ENCODE data around the gene TBC1D19.
"Not testable (repeated sequence)": the region's sequence is repeated elsewhere in the genome, so short reads cannot be mapped to it uniquely, and the experiment has no call there.

TBC1D19 gene

GRCh38 chr4:26613735-26614134 lies 29.9 kb downstream of the TBC1D19 start:
- Histone ChIP-seq H3K4me1 (ENCODE audit: low read length) (no peaks in the 10 kb centered on the region), H4K20me1 (ENCODE audit: insufficient read depth, low read length) (no peaks in the 10 kb centered on the region), H3K4me3 (ENCODE audit: low read length) (no peak overlapping the region), H3K4me2 (ENCODE audit: low read length) (no peak overlapping the region), H3K36me3 (replicated peaks; ENCODE audit: low read depth, low read length) (no peaks in the 10 kb centered on the region), H2AFZ (ENCODE audit: low read depth, low read length) (no peak overlapping the region), H3K9me3 (ENCODE audit: insufficient read depth, low read length) (no peaks in the 10 kb centered on the region), H3K79me2 (ENCODE audit: low read length) (no peaks in the 10 kb centered on the region), H3K27me3 (ENCODE audit: low read depth, low read length) (no peaks in the 10 kb centered on the region), H3K27ac (ENCODE audit: low read length) (no peak overlapping the region), H3K9ac (ENCODE audit: low read length) (no peak overlapping the region)
- TF ChIP-seq CTCF (IDR thresholded peaks at IDR 0.05; ENCODE audit: low read depth, low read length) (no peak), EZH2phosphoT487 (IDR thresholded peaks at IDR 0.05; ENCODE audit: low read depth) (no peak)

- Histone ChIP-seq H2AFZ (ENCODE audit: low read depth, low read length) (no peak overlapping the region), H3K79me2 (ENCODE audit: low read length) (no peaks in the 10 kb centered on the region), H3K27me3 (ENCODE audit: low read depth, low read length) (no peaks in the 10 kb centered on the region), H3K36me3 (replicated peaks; ENCODE audit: low read depth, low read length) (peaks cover 2% of the 10 kb centered on the region), H3K9me3 (ENCODE audit: insufficient read depth, low read length) (no peaks in the 10 kb centered on the region), H3K27ac (ENCODE audit: low read length) (no peak overlapping the region), H3K9ac (ENCODE audit: low read length) (no peak overlapping the region), H3K4me3 (ENCODE audit: low read length) (no peak overlapping the region), H4K20me1 (ENCODE audit: insufficient read depth, low read length) (no peaks in the 10 kb centered on the region), H3K4me2 (ENCODE audit: low read length) (no peak overlapping the region), H3K4me1 (ENCODE audit: low read length) (no peaks in the 10 kb centered on the region)
- TF ChIP-seq CTCF (IDR thresholded peaks at IDR 0.05; ENCODE audit: low read depth, low read length) (no peak), EZH2phosphoT487 (IDR thresholded peaks at IDR 0.05; ENCODE audit: low read depth) (no peak)
Measured at GRCh38 chr4:26619784-26620183, 35.9 kb downstream of the TBC1D19 start.

GRCh38 chr4:26621366-26621765 lies 37.5 kb downstream of the TBC1D19 start:
- no peak overlapping the region for H3K4me3 ChIP-seq (ENCODE audit: low read length)
- no peaks in the 10 kb centered on the region for H3K27me3 ChIP-seq (ENCODE audit: low read depth, low read length)
- TF ChIP-seq CTCF (IDR thresholded peaks at IDR 0.05; ENCODE audit: low read depth, low read length) (no peak), EZH2phosphoT487 (IDR thresholded peaks at IDR 0.05; ENCODE audit: low read depth) (no peak)
- H3K36me3 ChIP-seq (replicated peaks; ENCODE audit: low read depth, low read length): peaks cover 2% of the 10 kb centered on the region
- H3K79me2 ChIP-seq (ENCODE audit: low read length): no peaks in the 10 kb centered on the region
- H3K4me1 ChIP-seq (ENCODE audit: low read length): no peaks in the 10 kb centered on the region
- H4K20me1 ChIP-seq (ENCODE audit: insufficient read depth, low read length): no peaks in the 10 kb centered on the region
- no peak overlapping the region for H3K4me2 ChIP-seq (ENCODE audit: low read length)
- H2AFZ ChIP-seq (ENCODE audit: low read depth, low read length): no peak overlapping the region
- no peaks in the 10 kb centered on the region for H3K9me3 ChIP-seq (ENCODE audit: insufficient read depth, low read length)
- H3K9ac ChIP-seq (ENCODE audit: low read length): no peak overlapping the region
- no peak overlapping the region for H3K27ac ChIP-seq (ENCODE audit: low read length)

- Histone ChIP-seq H3K79me2 (ENCODE audit: low read length) (no peaks in the 10 kb centered on the region), H3K27ac (ENCODE audit: low read length) (no peak overlapping the region), H4K20me1 (ENCODE audit: insufficient read depth, low read length) (no peaks in the 10 kb centered on the region), H3K4me1 (ENCODE audit: low read length) (no peaks in the 10 kb centered on the region), H3K4me3 (ENCODE audit: low read length) (no peak overlapping the region), H3K9ac (ENCODE audit: low read length) (no peak overlapping the region), H3K36me3 (replicated peaks; ENCODE audit: low read depth, low read length) (peaks cover 2% of the 10 kb centered on the region), H3K9me3 (ENCODE audit: insufficient read depth, low read length) (no peaks in the 10 kb centered on the region), H3K4me2 (ENCODE audit: low read length) (no peak overlapping the region), H2AFZ (ENCODE audit: low read depth, low read length) (no peak overlapping the region), H3K27me3 (ENCODE audit: low read depth, low read length) (no peaks in the 10 kb centered on the region)
- TF ChIP-seq CTCF (IDR thresholded peaks at IDR 0.05; ENCODE audit: low read depth, low read length) (no peak), EZH2phosphoT487 (IDR thresholded peaks at IDR 0.05; ENCODE audit: low read depth) (no peak)
Measured at GRCh38 chr4:26622913-26623312, 39.0 kb downstream of the TBC1D19 start.

- H2AFZ ChIP-seq (ENCODE audit: low read depth, low read length); H3K36me3 ChIP-seq (replicated peaks; ENCODE audit: low read depth, low read length); H3K9ac ChIP-seq (ENCODE audit: low read length); H3K9me3 ChIP-seq (ENCODE audit: insufficient read depth, low read length); H3K4me1 ChIP-seq (ENCODE audit: low read length); H4K20me1 ChIP-seq (ENCODE audit: insufficient read depth, low read length); H3K4me2 ChIP-seq (ENCODE audit: low read length); H3K27ac ChIP-seq (ENCODE audit: low read length); H3K27me3 ChIP-seq (ENCODE audit: low read depth, low read length); H3K79me2 ChIP-seq (ENCODE audit: low read length); H3K4me3 ChIP-seq (ENCODE audit: low read length): not testable (repeated sequence)
Measured at GRCh38 chr4:26626658-26627057, 42.8 kb downstream of the TBC1D19 start.

Measured in OCI-LY3 (cell line).